ENCODE measurements around the gene TOMM7. TPM values are rescaled to one million over a fixed set of nuclear protein-coding genes. Genes with fewer than 3 reads are reported as not detected.

The TOMM7 gene
- polyA plus RNA-seq, 1 of the 3 experiments (the other 2 are of a cell fraction): 546 TPM

DNA sequence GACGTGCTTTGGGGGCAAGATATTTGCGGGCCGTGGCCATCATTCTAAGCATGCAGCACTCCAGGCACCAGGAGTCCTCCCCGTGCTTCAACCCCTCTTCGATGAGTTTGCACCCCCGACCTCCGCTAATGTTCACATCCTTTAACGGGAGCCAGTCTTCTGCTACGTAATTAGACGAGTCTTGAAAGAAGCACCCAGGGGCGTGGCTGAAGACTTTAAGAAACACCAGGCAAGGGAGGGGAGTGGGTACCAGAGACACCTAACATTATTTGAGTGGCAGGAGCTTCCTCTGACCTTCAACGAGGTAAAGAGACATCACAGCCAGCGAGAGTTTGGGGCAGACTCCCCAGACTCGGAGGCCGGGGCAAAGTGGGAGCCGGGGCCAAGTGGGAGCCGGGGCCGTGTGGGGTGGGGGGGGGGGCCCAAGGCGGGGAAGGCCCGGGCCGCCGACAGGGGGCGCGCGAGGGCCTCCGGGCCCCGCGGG, 31.1 kb upstream of the TOMM7 start:
- Histone ChIP-seq H3K36me3 (replicated peaks in 1 of 2; ENCODE audit: control insufficient read depth in 1 of 2, insufficient read depth in 2 of 2, low read length in 1 of 2) (peaks cover 0 to 2% of the 10 kb centered on the region in 2 experiments), H3K9ac (no peak overlapping the region), H3K27me3 (ENCODE audit: insufficient read depth) (peaks cover 20% of the 10 kb centered on the region; the same call in 1 of the 2 replicates), H3K27ac (ENCODE audit: low read depth in 2 of 2, low read length in 1 of 2) (no peak overlapping the region), H3K4me2 (peak overlapping the region; percentile 78; the same call in 1 of the 2 replicates), H4K20me1 (ENCODE audit: insufficient read depth) (no peaks in the 10 kb centered on the region), H3K9me2 (no peaks in the 10 kb centered on the region), H2AFZ (ENCODE audit: low read depth) (no peak overlapping the region; the same call in 1 of the 2 replicates), H3F3A (replicated peaks; ENCODE audit: insufficient read depth) (peaks cover 9% of the 10 kb centered on the region), H3K4me1 (ENCODE audit: control insufficient read depth in 1 of 2, insufficient read depth in 2 of 2, low read depth in 1 of 2, low read length in 1 of 2) (peaks cover 2 to 4% of the 10 kb centered on the region in 2 experiments; a peak in 2 of 4 replicates), H3K4me3 (ENCODE audit: low read depth in 2 of 2, low read length in 1 of 2) (peak overlapping the region; percentile 54 to 55; a peak in 3 of 4 replicates), H3K9me3 (no peaks in the 10 kb centered on the region), H3K79me2 (ENCODE audit: insufficient read depth) (no peaks in the 10 kb centered on the region)
- POLR2A ChIA-PET: no interaction called here
- peak; percentile 88 for DNase-seq
- WGBS (ENCODE audit: low lambda C conversion rate): 17% methylated on average over 19 of the region's 28 CpGs
- CTCF ChIA-PET: interaction anchor here (0.7 to 1.4 kb wide), 4 partner anchors 9 to 42 kb away, joined by 3 read pairs; no protein-coding TSS in a partner anchor
- TF ChIP-seq RAD21 (IDR thresholded peaks at IDR 0.05; ENCODE audit: low read length): no peak
- TF ChIP-seq, protein P1, sequence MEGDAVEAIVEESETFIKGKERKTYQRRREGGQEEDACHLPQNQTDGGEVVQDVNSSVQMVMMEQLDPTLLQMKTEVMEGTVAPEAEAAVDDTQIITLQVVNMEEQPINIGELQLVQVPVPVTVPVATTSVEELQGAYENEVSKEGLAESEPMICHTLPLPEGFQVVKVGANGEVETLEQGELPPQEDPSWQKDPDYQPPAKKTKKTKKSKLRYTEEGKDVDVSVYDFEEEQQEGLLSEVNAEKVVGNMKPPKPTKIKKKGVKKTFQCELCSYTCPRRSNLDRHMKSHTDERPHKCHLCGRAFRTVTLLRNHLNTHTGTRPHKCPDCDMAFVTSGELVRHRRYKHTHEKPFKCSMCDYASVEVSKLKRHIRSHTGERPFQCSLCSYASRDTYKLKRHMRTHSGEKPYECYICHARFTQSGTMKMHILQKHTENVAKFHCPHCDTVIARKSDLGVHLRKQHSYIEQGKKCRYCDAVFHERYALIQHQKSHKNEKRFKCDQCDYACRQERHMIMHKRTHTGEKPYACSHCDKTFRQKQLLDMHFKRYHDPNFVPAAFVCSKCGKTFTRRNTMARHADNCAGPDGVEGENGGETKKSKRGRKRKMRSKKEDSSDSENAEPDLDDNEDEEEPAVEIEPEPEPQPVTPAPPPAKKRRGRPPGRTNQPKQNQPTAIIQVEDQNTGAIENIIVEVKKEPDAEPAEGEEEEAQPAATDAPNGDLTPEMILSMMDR (IDR thresholded peaks at IDR 0.05): peak; percentile 51
- no peak for TF ChIP-seq RFX5 (IDR thresholded peaks at IDR 0.05; ENCODE audit: low read length)
- no peak for TF ChIP-seq FOXJ3 (CRISPR knock-in tag; IDR thresholded peaks at IDR 0.05)

DNA sequence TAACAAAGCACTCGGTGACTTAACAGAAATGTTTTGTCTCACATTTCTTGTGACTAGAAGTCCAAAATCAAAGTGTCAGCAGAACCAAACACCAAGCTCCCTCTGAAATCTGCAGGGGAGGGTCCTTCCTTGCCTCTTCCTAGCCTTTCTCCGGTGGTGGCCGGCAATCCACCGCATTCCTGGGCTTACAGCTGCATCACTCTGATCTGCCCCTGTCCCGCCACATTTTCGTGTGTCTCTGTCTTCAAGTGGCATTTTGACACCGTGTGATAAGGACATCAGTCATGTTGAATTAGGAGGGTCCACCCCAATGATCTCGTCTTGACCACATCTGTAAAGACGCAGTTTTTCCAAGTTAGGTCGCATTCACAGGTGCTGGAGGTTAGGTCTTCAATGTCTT, 30.5 kb upstream of the TOMM7 start:
- no peaks in the 10 kb centered on the region for H3K9me2 ChIP-seq
- 65% methylated on average over 10 of the region's 10 CpGs for whole genome bisulfite sequencing (ENCODE audit: low lambda C conversion rate)
- H3K4me3 ChIP-seq (ENCODE audit: low read depth in 2 of 2, low read length in 1 of 2): no peak overlapping the region
- no peak overlapping the region for H3K27ac ChIP-seq (ENCODE audit: low read depth in 2 of 2, low read length in 1 of 2)
- peaks cover 2% of the 10 kb centered on the region in 2 experiments; a peak in 2 of 4 replicates for H3K4me1 ChIP-seq (ENCODE audit: control insufficient read depth in 1 of 2, insufficient read depth in 2 of 2, low read depth in 1 of 2, low read length in 1 of 2)
- H3K9ac ChIP-seq: no peak overlapping the region
- H3K36me3 ChIP-seq (replicated peaks in 1 of 2; ENCODE audit: control insufficient read depth in 1 of 2, insufficient read depth in 2 of 2, low read length in 1 of 2): peaks cover 0 to 2% of the 10 kb centered on the region in 2 experiments
- DNase-seq: no peak
- no peak overlapping the region for H2AFZ ChIP-seq (ENCODE audit: low read depth)
- no peak overlapping the region for H3K4me2 ChIP-seq
- H3K79me2 ChIP-seq (ENCODE audit: insufficient read depth): no peaks in the 10 kb centered on the region
- H4K20me1 ChIP-seq (ENCODE audit: insufficient read depth): no peaks in the 10 kb centered on the region
- POLR2A ChIA-PET: no interaction called here
- peaks cover 20% of the 10 kb centered on the region; the same call in 1 of the 2 replicates for H3K27me3 ChIP-seq (ENCODE audit: insufficient read depth)
- peaks cover 3% of the 10 kb centered on the region for H3F3A ChIP-seq (replicated peaks; ENCODE audit: insufficient read depth)
- CTCF ChIA-PET: interaction anchor here (1.0 to 1.4 kb wide), 2 partner anchors 8 to 12 kb away, joined by 3 read pairs; no protein-coding TSS in a partner anchor
- no peaks in the 10 kb centered on the region for H3K9me3 ChIP-seq
- TF ChIP-seq ELF1 (IDR thresholded peaks at IDR 0.05) (no peak), GABPA (IDR thresholded peaks at IDR 0.05; ENCODE audit: low read depth) (no peak), RAD21 (IDR thresholded peaks at IDR 0.05; ENCODE audit: low read length) (no peak), NFIC (IDR thresholded peaks at IDR 0.05; ENCODE audit: borderline replicate concordance) (no peak), MEF2A (IDR thresholded peaks at IDR 0.05; ENCODE audit: borderline replicate concordance, low read depth) (no peak), SIN3A (IDR thresholded peaks at IDR 0.05; ENCODE audit: borderline replicate concordance, low read depth, low read length) (no peak), TAF1 (IDR thresholded peaks at IDR 0.05; ENCODE audit: borderline replicate concordance, low read depth, low read length) (no peak), EP300 (IDR thresholded peaks at IDR 0.05; ENCODE audit: borderline replicate concordance in 1 of 2, low read depth in 1 of 2, low read length in 1 of 2) (no peak), POLR2AphosphoS5 (IDR thresholded peaks at IDR 0.05; ENCODE audit: low read depth, low read length) (no peak), CHD2 (IDR thresholded peaks at IDR 0.05; ENCODE audit: low read length, partially characterized antibody) (no peak), FOXM1 (IDR thresholded peaks at IDR 0.05; ENCODE audit: low read depth) (no peak)
- TF ChIP-seq, protein P2, sequence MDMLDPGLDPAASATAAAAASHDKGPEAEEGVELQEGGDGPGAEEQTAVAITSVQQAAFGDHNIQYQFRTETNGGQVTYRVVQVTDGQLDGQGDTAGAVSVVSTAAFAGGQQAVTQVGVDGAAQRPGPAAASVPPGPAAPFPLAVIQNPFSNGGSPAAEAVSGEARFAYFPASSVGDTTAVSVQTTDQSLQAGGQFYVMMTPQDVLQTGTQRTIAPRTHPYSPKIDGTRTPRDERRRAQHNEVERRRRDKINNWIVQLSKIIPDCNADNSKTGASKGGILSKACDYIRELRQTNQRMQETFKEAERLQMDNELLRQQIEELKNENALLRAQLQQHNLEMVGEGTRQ (IDR thresholded peaks at IDR 0.05; ENCODE audit: borderline replicate concordance, low read depth, low read length): no peak
- TF ChIP-seq, protein P3, sequence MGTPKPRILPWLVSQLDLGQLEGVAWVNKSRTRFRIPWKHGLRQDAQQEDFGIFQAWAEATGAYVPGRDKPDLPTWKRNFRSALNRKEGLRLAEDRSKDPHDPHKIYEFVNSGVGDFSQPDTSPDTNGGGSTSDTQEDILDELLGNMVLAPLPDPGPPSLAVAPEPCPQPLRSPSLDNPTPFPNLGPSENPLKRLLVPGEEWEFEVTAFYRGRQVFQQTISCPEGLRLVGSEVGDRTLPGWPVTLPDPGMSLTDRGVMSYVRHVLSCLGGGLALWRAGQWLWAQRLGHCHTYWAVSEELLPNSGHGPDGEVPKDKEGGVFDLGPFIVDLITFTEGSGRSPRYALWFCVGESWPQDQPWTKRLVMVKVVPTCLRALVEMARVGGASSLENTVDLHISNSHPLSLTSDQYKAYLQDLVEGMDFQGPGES (IDR thresholded peaks at IDR 0.05; ENCODE audit: low read depth, low read length): no peak
- TF ChIP-seq, protein P4, sequence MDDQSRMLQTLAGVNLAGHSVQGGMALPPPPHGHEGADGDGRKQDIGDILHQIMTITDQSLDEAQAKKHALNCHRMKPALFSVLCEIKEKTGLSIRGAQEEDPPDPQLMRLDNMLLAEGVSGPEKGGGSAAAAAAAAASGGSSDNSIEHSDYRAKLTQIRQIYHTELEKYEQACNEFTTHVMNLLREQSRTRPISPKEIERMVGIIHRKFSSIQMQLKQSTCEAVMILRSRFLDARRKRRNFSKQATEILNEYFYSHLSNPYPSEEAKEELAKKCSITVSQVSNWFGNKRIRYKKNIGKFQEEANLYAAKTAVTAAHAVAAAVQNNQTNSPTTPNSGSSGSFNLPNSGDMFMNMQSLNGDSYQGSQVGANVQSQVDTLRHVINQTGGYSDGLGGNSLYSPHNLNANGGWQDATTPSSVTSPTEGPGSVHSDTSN (IDR thresholded peaks at IDR 0.05): no peak
- TF ChIP-seq, protein P5, sequence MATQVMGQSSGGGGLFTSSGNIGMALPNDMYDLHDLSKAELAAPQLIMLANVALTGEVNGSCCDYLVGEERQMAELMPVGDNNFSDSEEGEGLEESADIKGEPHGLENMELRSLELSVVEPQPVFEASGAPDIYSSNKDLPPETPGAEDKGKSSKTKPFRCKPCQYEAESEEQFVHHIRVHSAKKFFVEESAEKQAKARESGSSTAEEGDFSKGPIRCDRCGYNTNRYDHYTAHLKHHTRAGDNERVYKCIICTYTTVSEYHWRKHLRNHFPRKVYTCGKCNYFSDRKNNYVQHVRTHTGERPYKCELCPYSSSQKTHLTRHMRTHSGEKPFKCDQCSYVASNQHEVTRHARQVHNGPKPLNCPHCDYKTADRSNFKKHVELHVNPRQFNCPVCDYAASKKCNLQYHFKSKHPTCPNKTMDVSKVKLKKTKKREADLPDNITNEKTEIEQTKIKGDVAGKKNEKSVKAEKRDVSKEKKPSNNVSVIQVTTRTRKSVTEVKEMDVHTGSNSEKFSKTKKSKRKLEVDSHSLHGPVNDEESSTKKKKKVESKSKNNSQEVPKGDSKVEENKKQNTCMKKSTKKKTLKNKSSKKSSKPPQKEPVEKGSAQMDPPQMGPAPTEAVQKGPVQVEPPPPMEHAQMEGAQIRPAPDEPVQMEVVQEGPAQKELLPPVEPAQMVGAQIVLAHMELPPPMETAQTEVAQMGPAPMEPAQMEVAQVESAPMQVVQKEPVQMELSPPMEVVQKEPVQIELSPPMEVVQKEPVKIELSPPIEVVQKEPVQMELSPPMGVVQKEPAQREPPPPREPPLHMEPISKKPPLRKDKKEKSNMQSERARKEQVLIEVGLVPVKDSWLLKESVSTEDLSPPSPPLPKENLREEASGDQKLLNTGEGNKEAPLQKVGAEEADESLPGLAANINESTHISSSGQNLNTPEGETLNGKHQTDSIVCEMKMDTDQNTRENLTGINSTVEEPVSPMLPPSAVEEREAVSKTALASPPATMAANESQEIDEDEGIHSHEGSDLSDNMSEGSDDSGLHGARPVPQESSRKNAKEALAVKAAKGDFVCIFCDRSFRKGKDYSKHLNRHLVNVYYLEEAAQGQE (IDR thresholded peaks at IDR 0.05; ENCODE audit: low read depth, low read length): no peak
